Posterior vena cava (tissue), 2 donors: ENCODE measurements around the gene TMTC1. TPM values are rescaled to one million over a fixed set of nuclear protein-coding genes. Genes with fewer than 3 reads are reported as not detected.

Source experiments
- DNase-seq: peaks from one replicate; pipeline ENCODE4 v3.0.0-alpha.2; 2020; ENCODE audit warnings: low spot score
- intact Hi-C, 2 donors: fragments of 100-400 bp; cut with DNase I; formaldehyde crosslinking; loops; one replicate each; pipeline versions ENCODE4 v1.14.1 to v1.14.2; 2022 to 2023
- total RNA-seq, 2 donors: library from RNA; stranded (reverse); fragmentation: NEBNext Ultra II Directional; extraction: Animal tissue kit (Norgen Biotek cat#: 25700); gene quantifications; one replicate each; pipeline ENCODE4 v1.2.1, GENCODE V29; 2021
- donor health status: DM: yes; HTN: yes; CAD: no.
- donor health status: DM: yes; HTN: yes; CAD: no.

Gene TMTC1
- total RNA-seq, 2 donors from 2014 or later, result 54.7 to 63.8 TPM

GRCh38 chr12:29531471-29531870 lies 252.3 kb downstream of the TMTC1 start:
- no peak for DNase-seq
- intact Hi-C loops, result no loop called here

GRCh38 chr12:29530436-29530835 lies 253.3 kb downstream of the TMTC1 start:
- intact Hi-C loops, result no loop called here
- DNase-seq, result no peak

GRCh38 chr12:29528161-29528560 lies 255.6 kb downstream of the TMTC1 start:
- intact Hi-C loops, result loop anchor here in 1 of 2 donors (10.0 kb wide), 1 partner anchor 1277 kb away; no protein-coding TSS in a partner anchor
- no peak for DNase-seq

GRCh38 chr12:29521951-29522350 lies 261.8 kb downstream of the TMTC1 start:
- no peak for DNase-seq
- intact Hi-C loops, result loop anchor here in 1 of 2 donors (10.0 kb wide), 1 partner anchor 1283 kb away; no protein-coding TSS in a partner anchor

- intact Hi-C loops, result loop anchor here in 1 of 2 donors (10.0 kb wide), 1 partner anchor 1285 kb away; no protein-coding TSS in a partner anchor
- no peak for DNase-seq
These were observed 264.1 kb downstream of the TMTC1 start for GRCh38 chr12:29519585-29520182.

GRCh38 chr12:29518407-29518806 lies 265.3 kb downstream of the TMTC1 start:
- intact Hi-C loops, result no loop called here
- DNase-seq, result no peak

GRCh38 chr12:29517264-29517663 lies 266.5 kb downstream of the TMTC1 start:
- DNase-seq, result no peak
- intact Hi-C loops, result no loop called here

- no peak for DNase-seq
- intact Hi-C loops, result no loop called here
These were observed 267.3 kb downstream of the TMTC1 start for GRCh38 chr12:29516431-29516875.

- intact Hi-C loops, result no loop called here
- no peak for DNase-seq
These were observed 273.1 kb downstream of the TMTC1 start for GRCh38 chr12:29510591-29511185.

GRCh38 chr12:29509503-29509902 lies 274.2 kb downstream of the TMTC1 start:
- intact Hi-C loops, result no loop called here
- no peak for DNase-seq

GRCh38 chr12:29508949-29509348 lies 274.8 kb downstream of the TMTC1 start:
- DNase-seq, result no peak

GRCh38 chr12:29505122-29505521 lies 278.6 kb downstream of the TMTC1 start:
- no peak for DNase-seq
- intact Hi-C loops, result no loop called here

More at GRCh38 chr12:29508949-29509348, 274.8 kb downstream of the TMTC1 start:
- intact Hi-C loops, result no loop called here

- DNase-seq, result no peak
- intact Hi-C loops, result no loop called here
These were observed 280.5 kb downstream of the TMTC1 start for GRCh38 chr12:29503283-29503682.

GRCh38 chr12:29499235-29499634 lies 284.5 kb downstream of the TMTC1 start:
- intact Hi-C loops, result loop anchor here in 1 of 2 donors (10.0 kb wide), 1 partner anchor 1384 kb away; no protein-coding TSS in a partner anchor
- DNase-seq, result no peak

GRCh38 chr12:29497588-29497987 lies 286.2 kb downstream of the TMTC1 start, which contains the start of gene OVCH1:
Gene OVCH1 (minus strand): TSS chr12:29497686. CDS start chr12:29497686, 0 bp downstream.
- intact Hi-C loops, result loop anchor here in 1 of 2 donors (10.0 kb wide), 1 partner anchor 1383 kb away; no protein-coding TSS in a partner anchor
- DNase-seq, result no peak

GRCh38 chr12:29492891-29493290 lies 290.9 kb downstream of the TMTC1 start:
- intact Hi-C loops, result loop anchor here in 1 of 2 donors (10.0 kb wide), 1 partner anchor 1378 kb away; no protein-coding TSS in a partner anchor
- DNase-seq, result no peak

- no peak for DNase-seq
These were observed 296.8 kb downstream of the TMTC1 start for GRCh38 chr12:29486972-29487371.

GRCh38 chr12:29463198-29463597 lies 320.5 kb downstream of the TMTC1 start:
- intact Hi-C loops, result no loop called here
- DNase-seq, result no peak

More at GRCh38 chr12:29486972-29487371, 296.8 kb downstream of the TMTC1 start:
- intact Hi-C loops, result no loop called here

- intact Hi-C loops, result no loop called here
- no peak for DNase-seq
These were observed 323.7 kb downstream of the TMTC1 start for GRCh38 chr12:29460082-29460481.

- no peak for DNase-seq
- intact Hi-C loops, result no loop called here
These were observed 328.7 kb downstream of the TMTC1 start for GRCh38 chr12:29455087-29455486.

GRCh38 chr12:29451888-29452287 lies 331.9 kb downstream of the TMTC1 start:
- intact Hi-C loops, result no loop called here
- DNase-seq, result no peak
